Smooth muscle cell (in vitro differentiated cells): ENCODE measurements around the gene CFAP251. TPM values are rescaled to one million over a fixed set of nuclear protein-coding genes. Genes with fewer than 3 reads are reported as not detected.

ENCODE experiments used
- DNase-seq: peaks from one replicate; lab custom pipeline; 2025; ENCODE audit not compliant: unreplicated experiment; lab: John Stamatoyannopoulos, UW
- H2AFZ ChIP-seq: fragments of 200-600 bp; sonication (generic); 2 replicates; pipeline ENCODE4 v1.6.0; 2016; ENCODE audit warnings: antibody characterized with exemption, low read depth, mild to moderate bottlenecking
- H3F3A ChIP-seq: fragments of 200-600 bp; sonication (generic); 2 replicates; pipeline ENCODE4 v1.6.0; 2017; ENCODE audit warnings: antibody characterized with exemption, low read depth
- H3K27ac ChIP-seq: fragments of 200-600 bp; sonication (generic); 2 replicates; pipeline ENCODE4 v1.5.1; 2016; ENCODE audit warnings: low read depth, mild to moderate bottlenecking
- H3K27me3 ChIP-seq: fragments of 200-600 bp; sonication (generic); 2 replicates; pipeline ENCODE4 v1.6.1; 2016; ENCODE audit warnings: low read depth, mild to moderate bottlenecking
- H3K36me3 ChIP-seq: fragments of 200-600 bp; sonication (generic); 2 replicates; pipeline ENCODE4 v1.5.1; 2016; ENCODE audit warnings: low read depth
- H3K4me1 ChIP-seq: fragments of 200-600 bp; sonication (generic); 2 replicates; pipeline ENCODE4 v1.5.1; 2016; ENCODE audit warnings: low read depth
- H3K4me2 ChIP-seq: fragments of 200-600 bp; sonication (generic); 2 replicates; pipeline ENCODE4 v1.6.0; 2016; ENCODE audit warnings: mild to moderate bottlenecking
- H3K4me3 ChIP-seq: fragments of 200-600 bp; sonication (generic); 2 replicates; pipeline ENCODE4 v1.5.1; 2016; ENCODE audit warnings: mild to moderate bottlenecking
- H3K79me2 ChIP-seq: fragments of 200-600 bp; sonication (generic); 2 replicates; pipeline ENCODE4 v1.6.0; 2016; ENCODE audit warnings: low read depth, mild to moderate bottlenecking
- H3K9ac ChIP-seq: fragments of 200-600 bp; sonication (generic); 2 replicates; pipeline ENCODE4 v1.6.0; 2016; ENCODE audit warnings: low read depth
- H3K9me3 ChIP-seq: fragments of 200-600 bp; sonication (generic); replicated peaks from 2 replicates; pipeline ENCODE4 v1.5.1; 2016; ENCODE audit warnings: low read depth
- H4K20me1 ChIP-seq: fragments of 200-600 bp; sonication (generic); 2 replicates; pipeline ENCODE4 v1.6.0; 2016; ENCODE audit warnings: low read depth
- CTCF ChIP-seq: fragments of 200-600 bp; sonication (generic); IDR thresholded peaks from 2 replicates; pipeline ENCODE4 v1.5.1; 2017; ENCODE audit warnings: borderline replicate concordance, mild to moderate bottlenecking, antibody characterized with exemption; ENCODE audit not compliant: insufficient read depth, poor library complexity, severe bottlenecking
- WGBS: methylation state at CpG from one replicate; pipeline ENCODE4 v1.1.7; 2016; ENCODE audit warnings: low lambda C conversion rate; 5-methylcytosine and 5-hydroxymethylcytosine counted together
- polyA plus RNA-seq: library from polyadenylated mRNA; unstranded; fragments of >200 nt; fragmentation: Nextera tagmentation; extraction: Ambion mirVana; gene quantifications from 2 replicates; pipeline ENCODE4 v1.2.1, GENCODE V29; 2016
- total RNA-seq: library from RNA; depleted of rRNA; stranded (reverse); fragments of >200 nt; gene quantifications from 2 replicates; pipeline ENCODE4 v1.2.3, GENCODE V29; 2014

The CFAP251 gene
- total and polyA plus RNA-seq, 2 experiments from 2014 or later: 1.2 to 5.0 TPM

GRCh38 chr12:121964813-121965643, 46.6 kb downstream of the CFAP251 start:
- no peak for TF ChIP-seq CTCF
- Histone ChIP-seq H2AFZ (no peak overlapping the region), H4K20me1 (no peaks in the 10 kb centered on the region), H3F3A (no peaks in the 10 kb centered on the region), H3K27me3 (no peaks in the 10 kb centered on the region), H3K4me1 (no peaks in the 10 kb centered on the region), H3K9ac (no peak overlapping the region), H3K79me2 (no peaks in the 10 kb centered on the region), H3K27ac (no peak overlapping the region), H3K9me3 (no peaks in the 10 kb centered on the region), H3K4me2 (peak overlapping the region; percentile 30), H3K36me3 (no peaks in the 10 kb centered on the region), H3K4me3 (no peak overlapping the region)
- DNase-seq: no peak
- WGBS: 77% methylated on average over 9 of the region's 9 CpGs

GRCh38 chr12:121966959-121967358, 48.6 kb downstream of the CFAP251 start:
- no peak overlapping the region for H2AFZ ChIP-seq
- H4K20me1 ChIP-seq: no peaks in the 10 kb centered on the region
- no peak overlapping the region for H3K9ac ChIP-seq
- no peak for TF ChIP-seq CTCF
- H3K4me3 ChIP-seq: no peak overlapping the region
- H3K4me1 ChIP-seq: no peaks in the 10 kb centered on the region
- DNase-seq: no peak
- no peak overlapping the region for H3K4me2 ChIP-seq
- H3F3A ChIP-seq: no peaks in the 10 kb centered on the region
- H3K36me3 ChIP-seq: no peaks in the 10 kb centered on the region
- no peaks in the 10 kb centered on the region for H3K27me3 ChIP-seq
- H3K27ac ChIP-seq: no peak overlapping the region
- WGBS: 96% methylated on average over 5 of the region's 5 CpGs
- no peaks in the 10 kb centered on the region for H3K9me3 ChIP-seq
- no peaks in the 10 kb centered on the region for H3K79me2 ChIP-seq

GRCh38 chr12:121968876-121969275, 50.5 kb downstream of the CFAP251 start:
- Histone ChIP-seq H3F3A (no peaks in the 10 kb centered on the region), H2AFZ (no peak overlapping the region), H4K20me1 (no peaks in the 10 kb centered on the region), H3K4me1 (no peaks in the 10 kb centered on the region), H3K9ac (no peak overlapping the region), H3K9me3 (no peaks in the 10 kb centered on the region), H3K27me3 (no peaks in the 10 kb centered on the region), H3K79me2 (no peaks in the 10 kb centered on the region), H3K4me3 (no peak overlapping the region), H3K27ac (no peak overlapping the region), H3K4me2 (no peak overlapping the region), H3K36me3 (no peaks in the 10 kb centered on the region)
- DNase-seq: no peak
- no peak for TF ChIP-seq CTCF
- 92% methylated on average over 10 of the region's 10 CpGs for WGBS

GRCh38 chr12:121969726-121970125, 51.3 kb downstream of the CFAP251 start:
- H3K27me3 ChIP-seq: no peaks in the 10 kb centered on the region
- no peak overlapping the region for H3K9ac ChIP-seq
- no peaks in the 10 kb centered on the region for H3K4me1 ChIP-seq
- no peak overlapping the region for H3K4me3 ChIP-seq
- no peaks in the 10 kb centered on the region for H3K9me3 ChIP-seq
- 92% methylated on average over 4 of the region's 4 CpGs for WGBS
- H3K27ac ChIP-seq: no peak overlapping the region
- no peaks in the 10 kb centered on the region for H4K20me1 ChIP-seq
- H3F3A ChIP-seq: no peaks in the 10 kb centered on the region
- no peak for DNase-seq
- no peak overlapping the region for H3K4me2 ChIP-seq
- no peaks in the 10 kb centered on the region for H3K79me2 ChIP-seq
- TF ChIP-seq CTCF: no peak
- no peaks in the 10 kb centered on the region for H3K36me3 ChIP-seq
- H2AFZ ChIP-seq: no peak overlapping the region
